Gastrocnemius medialis (tissue), 4 donors: ENCODE data around the gene NCOR2. TPM values are rescaled to one million over a fixed set of nuclear protein-coding genes. Genes with fewer than 3 reads are reported as not detected.

Experiments used
- ATAC-seq, 2 donors: fragments of 150-250 bp; one replicate each; pipeline ENCODE4 v1.9.1; 2016
- DNase-seq, 2 donors: peaks; one replicate each; pipeline ENCODE4 v3.0.0-alpha.2; 2019
- H3K27ac ChIP-seq, 4 donors: fragments of 200-600 bp; sonication (generic); 1 replicate in 1 of 4; 2 replicates in 3 of 4; pipeline ENCODE4 v1.5.1; 2016 to 2018; ENCODE audit warnings: mild to moderate bottlenecking in 2 of 4, moderate library complexity in 1 of 4
- H3K27me3 ChIP-seq, 3 donors: fragments of 200-600 bp; sonication (generic) in 2 of 3; 1 replicate in 1 of 3; 2 replicates in 2 of 3; pipeline versions ENCODE4 v1.5.1 to v1.6.0; 2016 to 2019; ENCODE audit warnings: mild to moderate bottlenecking in 1 of 3, moderate library complexity in 1 of 3
- H3K36me3 ChIP-seq, 2 donors: fragments of 200-600 bp; sonication (generic) in 1 of 2; one replicate each; pipeline ENCODE4 v1.5.1; 2017 to 2018
- H3K4me1 ChIP-seq, 2 donors: fragments of 200-600 bp; sonication (generic) in 1 of 2; one replicate each; pipeline ENCODE4 v1.5.1; 2016 to 2017; ENCODE audit warnings: mild to moderate bottlenecking in 2 of 2
- H3K4me3 ChIP-seq, 4 donors: fragments of 200-600 bp; sonication (generic) in 3 of 4; 1 replicate in 1 of 4; 2 replicates in 3 of 4; pipeline ENCODE4 v1.5.1; 2016 to 2019; ENCODE audit warnings: mild to moderate bottlenecking in 2 of 4
- H3K9me3 ChIP-seq, 3 donors: fragments of 200-600 bp; sonication (generic) in 2 of 3; 1 replicate in 1 of 3; 2 replicates in 2 of 3; pipeline ENCODE4 v1.5.1; 2016 to 2019
- POLR2A ChIP-seq, 2 donors: fragments of 450-650 bp; IDR thresholded peaks; one replicate each; pipeline ENCODE4 v1.6.1; 2017; ENCODE audit warnings: antibody characterized with exemption in 2 of 2, mild to moderate bottlenecking in 2 of 2, moderate library complexity in 2 of 2
- in situ Hi-C, 4 donors: fragments of 200-750 bp; cut with MboI; loops; one replicate each; pipeline versions ENCODE4 v1.15.0 to v1.8.0; 2017; ENCODE audit warnings: low sequenced_read_pairs in 4 of 4
- intact Hi-C: fragments of 100-400 bp; cut with DNase I; formaldehyde crosslinking; loops from one replicate; pipeline ENCODE4 v1.15.1; 2023; ENCODE audit warnings: low total_unique reads
- total RNA-seq, 4 donors: library from RNA; depleted of rRNA; stranded (reverse); fragments of >200 nt; gene quantifications; one replicate each; pipeline versions ENCODE4 v1.1.0 to v1.2.3, GENCODE V29; 2016
- TF ChIP-seq, protein P1 (sequence below), 5 experiments: fragments of 450-650 bp in 3 of 5; fragments of 200-600 bp in 2 of 5; sonication (generic) in 2 of 5; IDR thresholded peaks in 4 of 5; conservative IDR thresholded peaks in 1 of 5; 1 replicate in 4 of 5; 2 replicates in 1 of 5; pipeline ENCODE4 v1.5.1; 2016 to 2019; ENCODE audit warnings: antibody characterized with exemption in 5 of 5, mild to moderate bottlenecking in 3 of 5, moderate library complexity in 3 of 5

Gene NCOR2
- total RNA-seq, 4 donors from 2014 or later = 37.7 to 123 (median 105) TPM

DNA sequence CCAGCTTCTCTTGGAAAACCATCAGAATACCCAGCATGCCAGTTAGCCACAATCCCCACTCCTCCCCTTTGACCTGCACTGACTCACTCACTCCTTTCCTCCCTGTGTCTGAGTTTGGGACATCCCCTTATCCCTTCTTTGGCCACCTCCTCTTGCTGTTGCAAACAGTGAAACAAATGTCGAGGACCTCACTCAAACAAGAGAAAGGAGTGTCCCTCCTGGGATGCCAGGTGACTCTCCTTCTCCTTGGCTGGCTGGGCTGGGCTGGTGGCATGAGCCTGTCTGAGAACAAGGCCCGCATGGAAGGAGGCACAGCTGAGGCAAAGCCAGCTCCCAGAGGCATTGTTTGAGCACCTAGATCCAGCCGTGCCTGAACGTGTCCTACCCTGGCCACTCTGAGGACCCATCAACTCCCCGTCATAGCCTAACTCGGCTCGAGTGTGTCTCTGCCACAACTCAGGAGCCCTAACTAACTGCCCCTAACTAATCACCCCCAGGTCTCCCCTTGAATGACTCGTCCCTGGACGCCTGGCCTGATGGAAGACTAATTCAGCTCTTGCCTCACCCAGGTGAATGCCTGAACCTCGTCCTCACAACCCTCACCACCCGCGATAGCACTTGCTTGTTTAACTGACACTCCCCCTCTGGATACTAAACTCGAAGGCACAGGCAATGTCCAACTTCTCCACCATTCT, 43.0 kb downstream of the NCOR2 start:
- DNase-seq = no peak
- intact Hi-C loops (no loop called here), in situ Hi-C loops (loop anchor here in 1 of 4 donors (25.0 kb wide), 1 partner anchor 137 kb away; no protein-coding TSS in a partner anchor)
- Histone ChIP-seq H3K27me3 (no peaks in the 10 kb centered on the region), H3K4me1 (peaks cover 49 to 52% of the 10 kb centered on the region in 2 donors), H3K36me3 (no peaks in the 10 kb centered on the region), H3K27ac (peak overlapping the region; percentile 53 to 62 (median 58)), H3K9me3 (no peaks in the 10 kb centered on the region), H3K4me3 (no peak overlapping the region)
- ATAC-seq = peak in 1 of 2 donors; percentile 15
- TF ChIP-seq, protein P1, sequence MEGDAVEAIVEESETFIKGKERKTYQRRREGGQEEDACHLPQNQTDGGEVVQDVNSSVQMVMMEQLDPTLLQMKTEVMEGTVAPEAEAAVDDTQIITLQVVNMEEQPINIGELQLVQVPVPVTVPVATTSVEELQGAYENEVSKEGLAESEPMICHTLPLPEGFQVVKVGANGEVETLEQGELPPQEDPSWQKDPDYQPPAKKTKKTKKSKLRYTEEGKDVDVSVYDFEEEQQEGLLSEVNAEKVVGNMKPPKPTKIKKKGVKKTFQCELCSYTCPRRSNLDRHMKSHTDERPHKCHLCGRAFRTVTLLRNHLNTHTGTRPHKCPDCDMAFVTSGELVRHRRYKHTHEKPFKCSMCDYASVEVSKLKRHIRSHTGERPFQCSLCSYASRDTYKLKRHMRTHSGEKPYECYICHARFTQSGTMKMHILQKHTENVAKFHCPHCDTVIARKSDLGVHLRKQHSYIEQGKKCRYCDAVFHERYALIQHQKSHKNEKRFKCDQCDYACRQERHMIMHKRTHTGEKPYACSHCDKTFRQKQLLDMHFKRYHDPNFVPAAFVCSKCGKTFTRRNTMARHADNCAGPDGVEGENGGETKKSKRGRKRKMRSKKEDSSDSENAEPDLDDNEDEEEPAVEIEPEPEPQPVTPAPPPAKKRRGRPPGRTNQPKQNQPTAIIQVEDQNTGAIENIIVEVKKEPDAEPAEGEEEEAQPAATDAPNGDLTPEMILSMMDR (IDR thresholded peaks at IDR 0.05 in 4 of 5, conservative IDR thresholded peaks at IDR 0.05 in 1 of 5) = no peak
- TF ChIP-seq POLR2A (IDR thresholded peaks at IDR 0.05) = no peak

DNA sequence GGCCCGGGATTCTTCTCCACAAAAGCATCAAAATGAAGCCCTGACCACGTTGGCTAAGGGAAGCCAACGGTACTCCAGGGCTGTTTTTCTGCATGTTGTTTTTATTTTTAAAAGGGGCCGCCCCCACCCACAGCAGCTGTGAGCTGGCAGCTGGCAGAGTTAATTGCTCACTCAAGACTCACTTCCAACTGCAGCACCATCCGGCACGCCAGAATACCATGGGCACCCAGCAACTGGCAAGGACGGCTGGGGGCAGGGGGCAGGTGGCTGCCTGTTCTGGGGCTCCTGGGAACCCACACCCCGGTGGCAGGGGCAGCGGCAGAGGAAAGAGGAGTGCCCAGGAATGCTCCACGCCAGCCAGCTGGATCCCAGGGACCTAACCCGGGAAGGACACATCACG, 44.3 kb downstream of the NCOR2 start:
- Histone ChIP-seq H3K4me1 (peaks cover 54 to 55% of the 10 kb centered on the region in 2 donors), H3K9me3 (no peaks in the 10 kb centered on the region), H3K27ac (peak overlapping the region; percentile 12 to 62 (median 58)), H3K4me3 (no peak overlapping the region), H3K27me3 (no peaks in the 10 kb centered on the region), H3K36me3 (no peaks in the 10 kb centered on the region)
- intact Hi-C loops (no loop called here), in situ Hi-C loops (loop anchor here in 1 of 4 donors (25.0 kb wide), 1 partner anchor 136 kb away; no protein-coding TSS in a partner anchor)
- TF ChIP-seq, protein P1 (IDR thresholded peaks at IDR 0.05 in 4 of 5, conservative IDR thresholded peaks at IDR 0.05 in 1 of 5) = no peak
- TF ChIP-seq POLR2A (IDR thresholded peaks at IDR 0.05) = no peak
- ATAC-seq (no peak), DNase-seq (no peak)

DNA sequence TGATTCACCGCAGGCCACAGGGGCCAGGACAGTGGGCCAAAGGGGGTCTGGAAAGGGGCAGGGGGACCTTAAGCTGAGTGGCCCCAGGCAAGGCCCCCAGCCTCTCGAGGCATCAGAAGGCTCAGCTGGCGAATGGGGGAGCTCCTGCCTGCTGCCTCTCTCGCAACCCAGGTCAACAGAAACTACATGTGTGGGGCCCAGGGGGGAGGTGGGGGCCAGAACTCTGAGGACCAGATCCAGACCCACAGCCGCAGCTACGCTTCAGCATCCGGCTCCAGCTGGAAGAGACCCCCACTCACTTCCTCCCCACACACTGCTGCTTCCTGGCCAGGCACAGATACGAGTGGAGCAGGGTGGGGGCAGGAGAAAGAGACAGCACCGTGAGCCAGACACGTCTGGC, 46.5 kb downstream of the NCOR2 start:
- H3K9me3 ChIP-seq = no peaks in the 10 kb centered on the region
- peak overlapping the region; percentile 4 to 99 (median 94) for H3K27ac ChIP-seq
- ATAC-seq = no peak
- H3K4me3 ChIP-seq = no peak overlapping the region
- intact Hi-C loops (no loop called here), in situ Hi-C loops (loop anchor here in 1 of 4 donors (25.0 kb wide), 1 partner anchor 134 kb away; no protein-coding TSS in a partner anchor)
- peaks cover 71 to 73% of the 10 kb centered on the region in 2 donors for H3K4me1 ChIP-seq
- no peaks in the 10 kb centered on the region for H3K36me3 ChIP-seq
- TF ChIP-seq, protein P1 (IDR thresholded peaks at IDR 0.05 in 4 of 5, conservative IDR thresholded peaks at IDR 0.05 in 1 of 5) = no peak
- no peak for TF ChIP-seq POLR2A (IDR thresholded peaks at IDR 0.05)
- DNase-seq = no peak
- no peaks in the 10 kb centered on the region for H3K27me3 ChIP-seq

DNA sequence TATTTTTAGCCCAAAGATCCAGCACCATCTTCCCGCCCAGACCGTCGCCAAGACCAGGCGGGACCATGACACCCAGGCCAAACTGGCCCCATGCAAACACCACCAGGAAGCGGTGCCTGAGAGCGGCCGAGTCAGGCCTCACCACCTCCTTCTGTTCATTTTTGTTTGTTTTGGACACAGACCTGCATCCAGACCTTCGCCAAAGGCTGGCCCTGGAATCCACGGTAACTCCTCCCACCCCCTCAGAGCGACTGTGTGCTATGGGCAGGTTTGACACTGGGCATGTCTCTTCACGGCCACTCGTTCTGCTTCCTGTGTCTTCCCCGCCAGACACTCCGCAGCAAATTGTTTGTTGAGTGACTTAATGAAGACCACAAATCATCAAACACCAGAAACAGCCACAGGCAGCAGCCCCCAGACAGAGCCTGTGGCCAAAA, 47.1 kb downstream of the NCOR2 start:
- ATAC-seq = no peak
- in situ Hi-C loops (loop anchor here in 1 of 4 donors (25.0 kb wide), 1 partner anchor 133 kb away; no protein-coding TSS in a partner anchor), intact Hi-C loops (no loop called here)
- TF ChIP-seq, protein P1 (IDR thresholded peaks at IDR 0.05 in 4 of 5, conservative IDR thresholded peaks at IDR 0.05 in 1 of 5) = no peak
- TF ChIP-seq POLR2A (IDR thresholded peaks at IDR 0.05) = no peak
- no peaks in the 10 kb centered on the region for H3K27me3 ChIP-seq
- DNase-seq = no peak
- H3K9me3 ChIP-seq = no peaks in the 10 kb centered on the region
- peak overlapping the region; percentile 90 to 99 (median 96) for H3K27ac ChIP-seq
- H3K36me3 ChIP-seq = no peaks in the 10 kb centered on the region
- peaks cover 78 to 79% of the 10 kb centered on the region in 2 donors for H3K4me1 ChIP-seq
- H3K4me3 ChIP-seq = no peak overlapping the region
